Fibroblast of peridontal ligament (primary cell): ENCODE data around the gene PRR35.

Source experiments
- DNase-seq: peaks from one replicate; pipeline ENCODE4 v3.0.0-alpha.2; 2010; ENCODE audit errors: extremely low read depth

PRR35 gene

DNA sequence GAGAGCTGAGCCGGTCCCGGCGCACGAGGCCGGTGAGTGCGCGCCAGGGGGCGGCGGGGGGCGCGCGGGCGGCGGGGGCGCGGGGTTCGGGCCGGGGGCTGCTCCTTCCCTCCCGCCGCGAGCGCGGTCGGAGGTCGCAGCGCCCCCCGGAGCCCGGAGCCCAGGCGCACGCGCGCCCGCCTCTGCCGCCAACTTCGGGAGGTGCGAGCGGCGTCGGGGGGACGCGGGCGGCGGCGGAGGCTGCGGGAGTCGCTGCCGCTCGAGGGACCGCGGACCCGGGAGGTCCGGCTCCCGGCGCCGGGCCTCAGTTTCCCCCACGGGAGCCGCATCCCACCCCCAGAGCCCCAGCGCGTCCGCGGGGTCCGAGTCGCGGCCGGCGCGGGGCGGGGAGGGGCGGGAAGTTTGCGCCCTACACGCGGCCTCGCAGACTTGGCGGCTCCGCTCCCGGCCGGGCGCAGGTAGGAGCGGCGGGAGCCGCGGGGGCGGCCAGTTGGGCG is at the start of gene PRR35:
PRR35 (plus strand) TSS at position 191 of the 497 bp plus-strand sequence. CDS start 2,901 bp downstream, outside the sequence.
- DNase-seq = no peak

DNA sequence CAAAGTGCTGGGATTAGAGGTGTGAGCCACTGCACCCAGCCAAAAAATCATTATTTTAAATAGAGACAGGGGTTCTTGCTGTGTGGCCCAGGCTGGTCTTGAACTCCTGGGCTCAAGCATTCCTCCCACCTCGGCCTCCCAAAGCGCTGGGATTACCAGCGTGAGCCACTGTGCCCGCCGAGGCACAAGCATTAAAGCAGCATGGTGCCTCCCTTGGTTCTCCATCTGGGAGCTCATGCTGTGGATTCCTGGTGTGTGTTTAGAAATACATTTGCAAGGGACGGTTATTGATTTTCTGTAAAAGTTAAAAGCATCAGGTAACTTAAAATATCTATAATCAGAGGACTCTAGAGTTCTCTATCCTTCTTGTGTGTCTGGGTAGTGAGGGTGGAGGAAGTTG is 47.4 kb upstream of the PRR35 start:
- DNase-seq = no peak

DNA sequence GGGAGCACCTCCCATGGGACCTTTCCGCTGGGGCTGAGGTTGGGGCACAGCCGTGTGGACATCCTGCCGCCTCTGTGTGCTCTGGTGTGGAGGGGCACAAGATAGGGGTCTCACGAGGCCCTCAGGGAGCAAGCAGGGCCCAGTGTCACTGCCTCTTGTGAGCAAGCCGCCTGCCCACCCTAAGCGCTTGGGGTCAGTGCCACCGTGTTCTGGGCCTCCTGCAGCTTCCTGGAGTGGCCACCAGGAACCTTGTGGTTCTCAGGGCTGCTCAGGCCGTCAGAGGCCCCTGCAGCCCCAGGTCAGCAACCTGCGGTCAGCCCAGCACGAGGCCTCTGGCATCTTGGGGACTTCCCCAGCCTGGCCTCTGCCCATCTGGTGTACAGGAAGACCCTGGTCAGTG is 46.2 kb upstream of the PRR35 start:
- DNase-seq = no peak

GRCh38 chr16:515175-515938 is 44.8 kb upstream of the PRR35 start:
- no peak for DNase-seq

GRCh38 chr16:515939-516226 is 44.3 kb upstream of the PRR35 start:
- no peak for DNase-seq

DNA sequence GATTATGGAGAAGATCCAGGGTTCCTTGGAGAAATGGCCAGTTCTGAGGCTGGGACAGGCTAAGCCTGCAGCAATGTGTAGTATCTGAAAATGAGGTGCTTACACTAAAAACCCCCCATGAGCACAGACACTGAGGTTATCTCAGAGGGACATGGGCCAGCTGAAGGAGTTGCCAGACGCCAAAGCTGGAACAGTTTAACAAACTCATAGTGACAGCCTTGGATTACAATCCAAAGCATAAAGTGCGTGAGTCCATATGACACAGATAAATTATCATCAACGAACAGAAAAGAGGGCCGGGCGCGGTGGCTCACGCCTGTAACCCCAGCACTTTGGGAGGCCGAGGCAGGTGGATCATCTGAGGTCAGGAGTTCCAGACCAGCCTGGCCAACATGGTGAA is 43.9 kb upstream of the PRR35 start:
- DNase-seq = no peak

- DNase-seq = no peak
Observed at GRCh38 chr16:518858-519257, 41.3 kb upstream of the PRR35 start.

DNA sequence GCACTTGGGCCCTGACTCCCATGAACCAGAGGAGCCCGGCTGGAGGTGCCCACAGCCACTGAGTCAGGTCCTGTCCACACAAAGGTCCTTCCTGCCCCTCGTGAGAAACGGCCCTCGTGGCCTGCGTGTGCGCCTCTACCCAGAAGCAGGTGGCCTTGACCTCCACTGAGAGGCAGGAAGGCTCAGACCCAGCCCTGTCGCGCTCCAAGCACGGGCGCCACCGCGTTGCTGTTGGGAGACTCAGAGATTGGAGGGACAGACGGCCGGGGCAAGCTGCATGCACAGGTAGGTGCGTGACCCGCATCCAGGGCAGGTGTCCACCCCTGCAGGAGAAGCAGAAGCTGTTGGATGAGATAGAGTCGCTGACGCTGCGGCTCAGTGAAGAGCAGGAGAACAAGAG is 40.8 kb upstream of the PRR35 start:
- DNase-seq = no peak

DNA sequence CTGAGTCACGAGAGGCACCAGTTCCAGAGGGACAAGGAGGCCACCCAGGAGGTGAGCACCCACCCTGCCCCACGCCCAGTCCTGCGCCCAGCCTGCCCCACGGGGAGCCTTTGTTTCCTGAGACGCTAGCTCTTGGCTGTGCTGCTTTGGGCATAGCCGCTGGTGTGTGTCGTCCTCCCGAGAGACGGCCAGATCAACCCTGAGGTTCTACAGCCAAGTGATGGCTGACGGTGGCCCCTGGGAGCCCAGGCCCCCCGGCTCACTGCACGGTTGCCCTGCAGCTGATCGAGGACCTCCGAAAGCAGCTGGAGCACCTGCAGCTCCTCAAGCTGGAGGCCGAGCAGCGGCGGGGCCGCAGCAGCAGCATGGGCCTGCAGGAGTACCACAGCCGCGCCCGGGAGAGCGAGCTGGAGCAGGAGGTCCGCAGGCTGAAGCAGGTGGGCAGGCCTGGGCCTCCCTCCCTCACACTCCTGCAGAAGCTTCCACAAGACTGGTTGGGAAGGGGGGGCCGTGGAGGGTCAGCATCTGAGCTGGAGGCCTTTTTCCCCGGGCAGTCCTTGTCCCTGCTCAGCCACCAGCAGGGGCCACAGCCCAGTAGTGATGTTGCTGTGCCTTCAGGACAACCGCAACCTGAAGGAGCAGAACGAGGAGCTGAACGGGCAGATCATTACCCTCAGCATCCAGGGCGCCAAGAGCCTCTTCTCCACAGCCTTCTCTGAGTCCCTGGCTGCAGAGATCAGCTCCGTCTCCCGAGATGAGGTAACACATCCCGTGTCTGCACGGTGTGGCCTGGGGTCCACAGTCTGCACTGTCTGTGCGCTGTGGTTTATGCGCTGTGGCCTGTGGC is 40.1 kb upstream of the PRR35 start:
- no peak for DNase-seq

GRCh38 chr16:520847-521246 is 39.3 kb upstream of the PRR35 start:
- no peak for DNase-seq

DNA sequence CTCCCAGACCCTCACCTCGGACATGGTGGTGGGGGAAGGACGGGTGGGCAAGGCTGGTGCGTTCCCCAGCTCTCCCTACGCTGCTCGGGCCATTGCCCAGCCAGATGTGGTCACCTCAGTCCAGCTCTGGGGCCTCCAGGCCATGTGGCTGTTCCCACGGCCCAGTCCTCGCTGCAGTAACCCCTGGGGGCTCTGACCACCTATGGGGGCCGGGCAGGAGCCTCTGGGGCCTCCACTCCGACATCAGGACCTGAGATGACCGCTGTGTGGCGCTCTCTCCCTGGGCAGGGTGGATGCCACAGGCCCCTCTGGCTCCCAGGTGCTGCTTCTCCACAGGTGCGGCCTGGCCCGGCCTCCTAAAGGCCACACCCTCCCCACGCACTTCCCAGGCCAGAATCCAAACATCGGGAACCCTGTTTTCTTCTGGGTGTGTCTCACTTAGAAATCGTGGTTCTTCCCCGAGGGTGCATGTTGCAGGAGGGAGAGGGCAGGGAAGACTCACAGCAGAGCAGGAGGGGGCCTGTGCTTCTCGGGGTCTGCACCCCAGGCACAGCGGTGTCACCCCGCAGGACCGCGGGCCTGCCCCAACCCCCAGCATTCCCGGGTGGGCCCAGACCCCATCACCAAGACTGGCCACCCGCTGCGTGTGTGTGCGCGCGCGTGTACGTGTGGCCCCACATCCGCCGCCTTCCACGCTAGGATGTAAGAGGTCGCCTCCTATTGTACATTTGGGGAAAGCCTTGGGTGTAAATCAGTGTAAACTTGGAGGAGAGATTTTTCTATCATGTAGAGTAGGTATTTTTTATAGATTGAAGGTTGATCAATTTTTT is 38.6 kb upstream of the PRR35 start:
- no peak for DNase-seq

DNA sequence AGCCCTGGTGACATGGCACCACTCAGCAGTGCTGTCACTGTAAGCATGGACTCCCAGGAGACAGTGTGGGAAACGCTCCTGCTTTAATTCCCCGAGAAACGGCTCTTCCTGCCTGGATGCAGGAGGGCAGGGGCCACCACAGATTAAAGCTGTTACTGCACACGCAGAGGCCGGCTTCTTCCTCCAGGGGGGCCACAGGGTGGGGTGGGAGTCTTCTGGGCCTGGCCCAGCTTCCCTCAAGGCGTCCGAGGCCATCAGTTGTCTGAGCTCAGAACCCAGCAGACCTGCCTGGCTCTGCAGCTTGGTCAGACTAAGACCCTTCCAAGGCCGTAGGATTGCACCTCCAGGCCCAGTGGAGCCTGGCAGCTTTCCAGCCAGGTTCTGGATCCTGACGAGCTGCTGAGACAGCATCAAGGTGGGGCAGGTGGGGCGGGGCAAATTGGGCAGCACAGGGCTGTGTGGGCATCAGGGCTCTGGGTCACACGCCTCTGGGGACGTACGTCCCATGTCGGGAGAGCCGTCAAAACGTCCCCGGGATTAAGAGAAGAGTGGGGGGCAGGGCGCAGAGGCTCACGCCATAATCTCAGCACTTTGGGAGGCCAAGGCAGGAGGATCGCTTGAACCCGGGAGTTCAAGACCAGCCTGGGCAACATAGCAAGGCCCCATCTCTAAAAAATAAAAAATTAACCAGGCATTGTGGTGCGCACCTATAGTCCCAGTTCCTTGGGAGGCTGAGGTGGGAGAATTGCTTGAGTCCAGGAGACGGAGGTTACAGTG is 37.7 kb upstream of the PRR35 start:
- no peak for DNase-seq

DNA sequence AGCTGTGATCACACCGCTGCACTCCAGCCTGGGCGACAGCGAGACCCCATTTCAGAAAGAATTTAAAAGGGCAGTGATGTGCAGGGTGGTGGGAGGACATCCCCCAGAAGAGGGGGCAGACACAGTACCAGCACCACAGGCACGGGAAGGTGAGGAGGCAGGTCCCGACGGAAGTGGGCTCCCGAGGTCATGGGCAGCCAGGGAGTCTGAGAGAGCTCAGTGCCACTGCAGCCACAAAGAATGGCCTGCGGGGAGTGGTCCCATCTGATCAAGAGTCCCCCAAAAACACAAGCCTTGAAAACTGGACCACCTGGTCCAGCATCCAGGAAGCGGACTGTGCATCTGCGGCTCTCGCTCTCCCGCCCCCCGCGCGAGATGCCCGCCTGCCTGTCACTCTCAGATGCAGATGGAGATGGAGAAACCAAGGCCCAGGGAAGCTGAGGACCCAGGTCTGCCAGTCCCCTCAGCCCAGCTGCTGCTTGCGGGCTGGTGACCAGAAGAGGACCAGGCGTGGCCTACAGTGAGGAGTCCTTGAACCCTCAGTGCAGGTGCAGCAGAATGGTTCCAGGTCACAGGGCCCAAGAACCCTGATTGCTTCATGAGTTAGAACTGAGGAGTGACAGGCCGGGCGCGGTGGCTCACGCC is 37.0 kb upstream of the PRR35 start:
- DNase-seq = no peak

- no peak for DNase-seq
Observed at GRCh38 chr16:524274-525040, 35.7 kb upstream of the PRR35 start.

GRCh38 chr16:525123-525519 is 35.1 kb upstream of the PRR35 start:
- DNase-seq = no peak

DNA sequence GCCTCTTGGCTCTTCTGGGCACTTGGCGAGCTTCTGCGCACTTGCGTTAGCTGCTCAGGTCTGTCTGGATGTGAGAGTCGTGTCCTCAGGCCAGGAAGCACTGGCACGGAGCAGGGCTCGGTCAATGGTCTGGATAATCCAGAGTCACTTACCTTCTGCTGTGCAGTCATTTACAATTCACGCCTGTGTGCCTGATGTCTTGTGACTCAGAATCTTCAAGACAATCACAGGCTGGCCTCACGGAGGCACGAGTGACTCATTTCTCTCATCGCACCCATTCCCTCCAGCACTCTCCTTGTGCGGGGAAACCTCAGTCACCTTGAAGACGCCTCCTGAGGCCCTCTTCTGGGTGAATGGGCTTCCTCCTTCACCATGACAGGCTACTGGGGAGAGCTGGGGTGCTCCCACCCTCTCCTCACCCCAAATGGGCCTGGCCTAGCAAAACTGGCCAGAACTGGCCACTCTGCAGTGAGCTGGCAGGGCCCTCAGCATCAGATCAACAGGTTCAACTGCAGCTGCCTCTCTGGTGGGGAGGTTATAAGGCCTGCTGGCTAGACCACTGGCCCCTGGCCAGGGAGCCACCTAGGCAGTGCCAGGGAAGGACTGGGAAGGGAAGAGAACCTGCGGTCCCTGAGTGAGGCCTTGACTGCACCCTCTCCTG is 34.5 kb upstream of the PRR35 start:
- peak; percentile 67 for DNase-seq

GRCh38 chr16:526181-527014 is 33.8 kb upstream of the PRR35 start:
- DNase-seq = peak; percentile 33

- DNase-seq = peak; percentile 76
Observed at GRCh38 chr16:527015-527903, 32.9 kb upstream of the PRR35 start, which contains the start of gene CAPN15. TSS of gene CAPN15 (plus strand) at chr16:527712. CDS start at chr16:546839, 19,127 bp downstream.
